ENCODE measurements around the gene BCL2L14. TPM values are rescaled to one million over a fixed set of nuclear protein-coding genes. Genes with fewer than 3 reads are reported as not detected.

The BCL2L14 gene
- total RNA-seq, 1 donor: 0.21 TPM

Other genes starting within 250 kb of the BCL2L14 start
- 4.9 TPM for gene LRP6, start 196.1 kb downstream of the BCL2L14 start, total RNA-seq

Data from mononuclear cell (primary cell).